Duodenal mucosa (tissue), 2 donors: ENCODE measurements around the gene TSHZ2.

Experiments used
- H3K27ac ChIP-seq: one replicate; pipeline ENCODE4 v1.7.0; 2013; ENCODE audit warnings: low read depth, low read length
- H3K27me3 ChIP-seq, 2 donors: one replicate each; pipeline ENCODE4 v1.7.0; 2013; ENCODE audit warnings: low read length in 2 of 2, control low read depth in 1 of 2; ENCODE audit not compliant: insufficient read depth in 2 of 2, control insufficient read depth in 1 of 2
- H3K36me3 ChIP-seq, 2 donors: one replicate each; pipeline ENCODE4 v1.7.0; 2013; ENCODE audit warnings: low read length in 2 of 2, control low read depth in 1 of 2; ENCODE audit not compliant: insufficient read depth in 2 of 2, control insufficient read depth in 1 of 2
- H3K4me1 ChIP-seq, 2 donors: one replicate each; pipeline ENCODE4 v1.7.0; 2013; ENCODE audit warnings: low read length in 2 of 2, control low read depth in 1 of 2; ENCODE audit not compliant: insufficient read depth in 2 of 2, control insufficient read depth in 1 of 2
- H3K4me3 ChIP-seq, 2 donors: one replicate each; pipeline ENCODE4 v1.7.0; 2013; ENCODE audit warnings: low read length in 2 of 2, low read depth in 1 of 2
- H3K9ac ChIP-seq, 2 donors: one replicate each; pipeline ENCODE4 v1.7.0; 2013; ENCODE audit warnings: low read length in 2 of 2, low read depth in 1 of 2
- H3K9me3 ChIP-seq, 2 donors: one replicate each; pipeline ENCODE4 v1.7.0; 2013; ENCODE audit warnings: low read length in 2 of 2, control low read depth in 1 of 2; ENCODE audit not compliant: control insufficient read depth in 1 of 2

Gene TSHZ2

GRCh38 chr20:53291548-53291947, 319.4 kb downstream of the TSHZ2 start:
- Histone ChIP-seq H3K27ac (no peak overlapping the region), H3K9me3 (no peaks in the 10 kb centered on the region), H3K27me3 (no peaks in the 10 kb centered on the region), H3K4me3 (no peak overlapping the region), H3K9ac (no peak overlapping the region), H3K36me3 (no peaks in the 10 kb centered on the region), H3K4me1 (no peaks in the 10 kb centered on the region)

DNA sequence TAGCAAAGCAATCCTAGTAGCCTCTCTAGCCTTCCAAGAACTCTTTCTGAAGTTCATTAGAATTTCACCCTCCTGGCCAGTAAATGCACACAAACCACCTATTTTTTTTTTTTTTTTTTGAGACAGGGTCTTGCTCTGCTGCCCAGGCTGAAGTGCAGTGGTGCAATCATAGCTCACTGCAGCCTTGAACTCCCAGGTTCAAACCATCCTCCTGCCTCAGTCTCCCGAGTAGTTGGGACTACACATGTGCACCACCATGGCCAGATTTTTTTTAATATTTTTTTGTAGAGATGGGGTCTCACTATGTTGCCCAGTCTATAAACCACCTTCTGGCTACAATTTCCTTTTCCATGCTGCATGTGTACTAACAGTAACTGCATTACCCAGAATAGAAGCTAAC, 320.2 kb downstream of the TSHZ2 start:
- Histone ChIP-seq H3K9me3 (no peaks in the 10 kb centered on the region), H3K36me3 (no peaks in the 10 kb centered on the region), H3K4me3 (no peak overlapping the region), H3K27me3 (no peaks in the 10 kb centered on the region), H3K27ac (no peak overlapping the region), H3K9ac (no peak overlapping the region), H3K4me1 (no peaks in the 10 kb centered on the region)

- no peak overlapping the region for H3K9ac ChIP-seq
Measured at GRCh38 chr20:53294804-53295203, 322.6 kb downstream of the TSHZ2 start.

GRCh38 chr20:53296025-53296424, 323.9 kb downstream of the TSHZ2 start:
- Histone ChIP-seq H3K27ac (no peak overlapping the region), H3K4me3 (no peak overlapping the region), H3K27me3 (no peaks in the 10 kb centered on the region), H3K9me3 (no peaks in the 10 kb centered on the region), H3K4me1 (no peaks in the 10 kb centered on the region), H3K36me3 (no peaks in the 10 kb centered on the region), H3K9ac (no peak overlapping the region)

More at GRCh38 chr20:53294804-53295203, 322.6 kb downstream of the TSHZ2 start:
- Histone ChIP-seq H3K27me3 (no peaks in the 10 kb centered on the region), H3K9me3 (no peaks in the 10 kb centered on the region), H3K4me1 (no peaks in the 10 kb centered on the region), H3K4me3 (no peak overlapping the region), H3K27ac (no peak overlapping the region), H3K36me3 (no peaks in the 10 kb centered on the region)

DNA sequence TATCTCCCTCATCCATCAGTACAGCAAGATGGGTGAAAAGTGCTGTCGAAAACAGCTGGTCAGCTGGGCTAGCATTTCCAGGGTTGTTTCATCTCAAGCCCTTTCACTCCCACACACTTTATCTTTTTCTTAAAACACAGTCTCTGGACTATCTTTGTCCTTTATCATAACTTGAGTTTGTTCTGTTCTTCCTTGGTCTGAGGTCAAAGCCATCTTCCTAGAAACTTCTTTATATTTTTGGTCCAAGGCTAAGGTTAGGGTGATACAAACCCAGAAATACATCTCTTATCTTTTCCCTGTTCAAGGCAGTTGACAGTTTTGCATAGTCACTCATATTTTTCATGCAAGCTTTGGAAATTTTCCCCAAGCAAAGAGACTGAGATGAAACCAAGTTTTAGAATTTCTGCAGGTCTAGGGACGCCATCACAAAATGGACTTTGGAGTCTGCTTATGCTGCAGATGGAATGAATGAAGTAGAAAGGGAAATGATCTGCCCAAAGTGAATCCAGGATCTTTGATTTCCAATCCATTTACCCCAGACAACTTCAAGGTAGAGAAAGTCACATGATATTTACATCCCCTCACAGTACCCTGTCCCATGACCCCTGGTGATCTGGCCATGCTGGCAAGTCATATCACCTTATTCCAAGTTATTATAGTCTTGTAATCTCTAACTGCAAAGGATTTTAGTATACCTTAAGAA, 324.4 kb downstream of the TSHZ2 start:
- no peak overlapping the region for H3K9ac ChIP-seq
- no peaks in the 10 kb centered on the region for H3K27me3 ChIP-seq
- no peaks in the 10 kb centered on the region for H3K4me1 ChIP-seq
- H3K4me3 ChIP-seq, result no peak overlapping the region
- H3K27ac ChIP-seq, result no peak overlapping the region
- H3K36me3 ChIP-seq, result no peaks in the 10 kb centered on the region
- no peaks in the 10 kb centered on the region for H3K9me3 ChIP-seq

- Histone ChIP-seq H3K9me3 (no peaks in the 10 kb centered on the region), H3K9ac (no peak overlapping the region), H3K36me3 (no peaks in the 10 kb centered on the region), H3K4me1 (no peaks in the 10 kb centered on the region), H3K27me3 (no peaks in the 10 kb centered on the region), H3K27ac (no peak overlapping the region), H3K4me3 (no peak overlapping the region)
Measured at GRCh38 chr20:53297154-53297529, 325.0 kb downstream of the TSHZ2 start.

DNA sequence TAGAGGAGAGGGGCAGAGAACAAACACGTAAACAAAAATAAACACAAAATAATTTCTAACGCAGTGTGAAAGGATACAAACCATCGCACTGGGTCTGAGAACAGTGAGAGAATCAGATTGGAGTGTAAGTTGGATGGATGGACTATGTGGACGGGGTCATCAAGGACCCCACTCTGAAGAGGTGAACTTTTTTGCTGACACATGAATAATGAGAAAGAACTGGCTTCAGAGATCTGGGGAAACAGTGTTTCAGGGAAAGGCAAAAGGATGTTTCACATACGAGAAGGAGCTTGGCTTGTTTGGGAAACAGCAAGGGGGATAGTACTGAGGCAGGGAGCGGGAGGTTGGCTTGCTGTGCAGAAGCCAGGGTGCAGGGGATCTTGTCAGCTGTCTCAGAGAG, 326.1 kb downstream of the TSHZ2 start:
- H3K36me3 ChIP-seq, result no peaks in the 10 kb centered on the region
- H3K4me1 ChIP-seq, result no peaks in the 10 kb centered on the region
- H3K9me3 ChIP-seq, result no peaks in the 10 kb centered on the region
- no peak overlapping the region for H3K27ac ChIP-seq
- no peak overlapping the region for H3K4me3 ChIP-seq
- H3K9ac ChIP-seq, result no peak overlapping the region
- H3K27me3 ChIP-seq, result no peaks in the 10 kb centered on the region

GRCh38 chr20:53298911-53299310, 326.8 kb downstream of the TSHZ2 start:
- H3K4me3 ChIP-seq, result no peak overlapping the region
- H3K9me3 ChIP-seq, result no peaks in the 10 kb centered on the region
- no peaks in the 10 kb centered on the region for H3K4me1 ChIP-seq
- H3K9ac ChIP-seq, result no peak overlapping the region
- no peaks in the 10 kb centered on the region for H3K36me3 ChIP-seq
- no peak overlapping the region for H3K27ac ChIP-seq
- H3K27me3 ChIP-seq, result no peaks in the 10 kb centered on the region

DNA sequence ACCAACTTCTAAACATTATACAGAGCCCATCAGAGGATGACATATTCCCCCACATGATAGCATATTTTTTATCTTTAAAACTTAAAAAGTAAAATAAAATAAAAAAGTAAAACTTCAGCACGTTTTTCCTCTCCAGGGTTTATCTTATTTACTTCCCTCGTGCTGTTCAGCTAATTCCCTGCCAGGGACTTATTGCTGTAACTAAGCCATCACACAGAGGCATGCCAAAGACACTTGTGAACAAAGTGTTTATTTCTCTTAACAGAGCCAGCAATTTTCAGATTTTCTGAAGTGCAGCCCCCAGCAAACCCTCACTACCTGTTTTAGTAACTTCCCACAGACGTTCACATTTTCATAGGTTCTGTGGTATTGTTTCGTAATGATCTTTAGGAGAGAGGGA, 327.7 kb downstream of the TSHZ2 start:
- no peak overlapping the region for H3K27ac ChIP-seq
- H3K9me3 ChIP-seq, result no peaks in the 10 kb centered on the region
- H3K27me3 ChIP-seq, result no peaks in the 10 kb centered on the region
- H3K4me3 ChIP-seq, result no peak overlapping the region
- no peak overlapping the region for H3K9ac ChIP-seq
- H3K4me1 ChIP-seq, result no peaks in the 10 kb centered on the region
- no peaks in the 10 kb centered on the region for H3K36me3 ChIP-seq

GRCh38 chr20:53301869-53302268, 329.7 kb downstream of the TSHZ2 start:
- H3K4me1 ChIP-seq, result no peaks in the 10 kb centered on the region
- H3K9me3 ChIP-seq, result no peaks in the 10 kb centered on the region
- H3K9ac ChIP-seq, result no peak overlapping the region
- no peaks in the 10 kb centered on the region for H3K36me3 ChIP-seq
- H3K27me3 ChIP-seq, result no peaks in the 10 kb centered on the region
- no peak overlapping the region for H3K4me3 ChIP-seq
- no peak overlapping the region for H3K27ac ChIP-seq
